Type B pancreatic cell (in vitro differentiated cells): ENCODE data around the gene SLC2A14. TPM values are rescaled to one million over a fixed set of nuclear protein-coding genes. Genes with fewer than 3 reads are reported as not detected.
A peak's percentile ranks its signal among the peaks of the same experiment; 100 is the strongest.
"Not testable (repeated sequence)": the region's sequence is repeated elsewhere in the genome, so short reads cannot be mapped to it uniquely, and the experiment has no call there.

Source experiments
- DNase-seq: peaks from one replicate; pipeline ENCODE4 v3.0.0; 2021; ENCODE audit warnings: mixed read lengths; ENCODE audit not compliant: unreplicated experiment; ENCODE audit errors: extremely low spot score
- H3K27ac Mint-ChIP-seq: 2 replicates; pipeline ENCODE4 v1.8.0; 2021; ENCODE audit warnings: mild to moderate bottlenecking, mixed read lengths
- H3K27me3 Mint-ChIP-seq: 2 replicates; pipeline ENCODE4 v1.8.0; 2021; ENCODE audit warnings: mixed read lengths
- H3K36me3 Mint-ChIP-seq: 2 replicates; pipeline ENCODE4 v1.8.0; 2021; ENCODE audit warnings: mixed read lengths
- H3K4me1 Mint-ChIP-seq: one replicate; pipeline ENCODE4 v1.8.0; 2021; ENCODE audit warnings: mixed read lengths; ENCODE audit not compliant: unreplicated experiment
- H3K4me3 Mint-ChIP-seq: 2 replicates; pipeline ENCODE4 v1.8.0; 2021; ENCODE audit warnings: mild to moderate bottlenecking, mixed read lengths
- H3K9me3 Mint-ChIP-seq: 2 replicates; pipeline ENCODE4 v1.8.0; 2021; ENCODE audit warnings: mixed read lengths
- total RNA-seq: library from RNA; stranded (reverse); gene quantifications from 2 replicates; pipeline ENCODE4 v1.2.1, GENCODE V29; 2021; ENCODE audit warnings: low replicate concordance
- TF ChIP-seq, protein P1 (sequence below): fragments of 200-600 bp; sonication (generic); conservative IDR thresholded peaks from 2 replicates; pipeline ENCODE4 v1.5.0; 2021; ENCODE audit warnings: antibody characterized with exemption, mild to moderate bottlenecking

The SLC2A14 gene
- total RNA-seq, 1 donor from 2014 or later, result 7.0 TPM

DNA sequence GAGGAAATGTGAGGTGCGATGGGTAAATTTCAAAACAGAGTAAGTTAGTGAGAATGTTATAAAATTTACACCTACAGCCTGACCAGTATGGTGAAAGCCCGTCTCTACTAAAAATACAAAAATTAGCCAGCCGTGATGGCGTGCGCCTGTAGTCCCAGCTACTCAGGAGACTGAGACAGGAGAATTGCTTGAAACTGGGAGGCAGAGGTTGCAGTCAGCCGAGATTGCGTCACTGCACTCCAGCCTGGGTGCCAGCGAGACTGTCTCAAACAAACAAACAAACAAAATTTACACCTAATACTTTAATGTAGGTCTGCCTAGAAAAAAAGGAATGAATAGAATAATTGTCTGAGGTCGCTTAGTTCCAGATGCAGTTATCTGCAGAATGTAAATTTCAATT lies 37.6 kb downstream of the SLC2A14 start:
- H3K36me3 Mint-ChIP-seq, result peaks cover 5% of the 10 kb centered on the region
- peak overlapping the region; percentile 90 for H3K27ac Mint-ChIP-seq
- H3K27me3 Mint-ChIP-seq, result no peaks in the 10 kb centered on the region
- no peak for DNase-seq
- H3K9me3 Mint-ChIP-seq, result no peaks in the 10 kb centered on the region
- H3K4me3 Mint-ChIP-seq, result peak overlapping the region; percentile 72
- H3K4me1 Mint-ChIP-seq, result peaks cover 4% of the 10 kb centered on the region
- TF ChIP-seq, protein P1, sequence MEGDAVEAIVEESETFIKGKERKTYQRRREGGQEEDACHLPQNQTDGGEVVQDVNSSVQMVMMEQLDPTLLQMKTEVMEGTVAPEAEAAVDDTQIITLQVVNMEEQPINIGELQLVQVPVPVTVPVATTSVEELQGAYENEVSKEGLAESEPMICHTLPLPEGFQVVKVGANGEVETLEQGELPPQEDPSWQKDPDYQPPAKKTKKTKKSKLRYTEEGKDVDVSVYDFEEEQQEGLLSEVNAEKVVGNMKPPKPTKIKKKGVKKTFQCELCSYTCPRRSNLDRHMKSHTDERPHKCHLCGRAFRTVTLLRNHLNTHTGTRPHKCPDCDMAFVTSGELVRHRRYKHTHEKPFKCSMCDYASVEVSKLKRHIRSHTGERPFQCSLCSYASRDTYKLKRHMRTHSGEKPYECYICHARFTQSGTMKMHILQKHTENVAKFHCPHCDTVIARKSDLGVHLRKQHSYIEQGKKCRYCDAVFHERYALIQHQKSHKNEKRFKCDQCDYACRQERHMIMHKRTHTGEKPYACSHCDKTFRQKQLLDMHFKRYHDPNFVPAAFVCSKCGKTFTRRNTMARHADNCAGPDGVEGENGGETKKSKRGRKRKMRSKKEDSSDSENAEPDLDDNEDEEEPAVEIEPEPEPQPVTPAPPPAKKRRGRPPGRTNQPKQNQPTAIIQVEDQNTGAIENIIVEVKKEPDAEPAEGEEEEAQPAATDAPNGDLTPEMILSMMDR, result no peak

DNA sequence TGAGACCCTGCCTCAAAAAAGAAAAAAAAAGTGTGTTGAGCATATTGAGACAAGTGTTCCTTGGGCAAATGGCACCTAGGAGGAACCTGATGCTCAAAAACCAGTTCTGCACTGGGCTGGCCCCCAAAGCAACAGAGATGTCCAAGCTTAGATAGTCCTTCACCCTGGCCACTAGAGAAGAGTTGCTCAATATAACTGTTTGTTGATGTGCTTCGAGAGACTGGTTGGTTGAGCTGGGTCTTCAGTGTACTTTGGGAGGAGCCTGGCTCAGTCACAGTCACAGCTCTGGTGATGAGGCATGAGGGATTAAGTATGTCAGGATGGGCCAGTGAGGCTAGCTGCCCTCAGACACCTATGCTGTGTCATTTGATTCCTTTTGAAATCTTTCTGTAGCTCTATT lies 38.0 kb downstream of the SLC2A14 start:
- H3K4me3 Mint-ChIP-seq, result peak overlapping the region; percentile 72
- DNase-seq, result no peak
- H3K36me3 Mint-ChIP-seq, result peaks cover 5% of the 10 kb centered on the region
- no peaks in the 10 kb centered on the region for H3K27me3 Mint-ChIP-seq
- H3K4me1 Mint-ChIP-seq, result peaks cover 4% of the 10 kb centered on the region
- TF ChIP-seq, protein P1, result no peak
- H3K9me3 Mint-ChIP-seq, result no peaks in the 10 kb centered on the region
- peak overlapping the region; percentile 90 for H3K27ac Mint-ChIP-seq

DNA sequence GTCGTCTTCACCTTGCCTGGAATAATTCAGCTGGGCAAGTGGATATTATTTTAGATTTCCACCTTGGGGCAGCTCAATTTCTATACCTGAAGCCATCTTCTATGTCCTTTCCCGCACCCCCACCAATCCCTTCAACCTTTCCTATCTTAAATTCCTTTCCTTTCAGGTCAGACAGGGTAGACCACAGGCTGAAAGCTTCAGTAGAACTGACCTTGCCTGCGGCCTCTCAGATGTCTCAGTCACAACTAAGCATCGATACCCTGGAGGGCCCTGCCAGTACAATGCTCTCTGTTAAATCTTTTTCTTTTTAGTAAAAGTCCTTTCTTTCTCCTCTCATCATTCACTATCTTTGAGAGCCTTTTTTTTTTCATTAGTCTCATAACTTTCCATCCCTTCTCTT lies 38.9 kb downstream of the SLC2A14 start:
- H3K4me1 Mint-ChIP-seq, result peaks cover 4% of the 10 kb centered on the region
- DNase-seq, result no peak

DNA sequence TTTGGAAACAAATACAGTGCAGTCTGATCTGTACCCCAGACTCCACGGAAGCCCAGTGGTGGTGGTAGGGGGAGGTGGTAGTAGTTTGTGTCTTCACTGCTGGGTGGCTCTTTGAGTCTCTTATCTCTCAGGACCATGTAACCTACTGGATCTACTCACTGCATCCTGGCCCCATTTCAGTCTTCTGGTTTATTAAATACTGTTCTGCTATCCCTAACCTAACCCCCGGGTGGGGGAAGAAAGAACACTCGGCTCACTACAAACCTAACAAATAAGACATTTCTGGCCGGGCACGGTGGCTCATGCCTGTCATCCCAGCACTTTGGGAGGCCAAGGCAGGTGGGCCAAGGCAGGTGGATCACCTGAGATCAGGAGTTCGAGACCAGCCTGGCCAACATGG lies 39.5 kb downstream of the SLC2A14 start:
- H3K4me1 Mint-ChIP-seq, H3K27me3 Mint-ChIP-seq, DNase-seq, H3K36me3 Mint-ChIP-seq, H3K4me3 Mint-ChIP-seq, H3K9me3 Mint-ChIP-seq: not testable (repeated sequence)
- peak overlapping the region; percentile 70 for H3K27ac Mint-ChIP-seq

More for the DNA sequence above, 38.9 kb downstream of the SLC2A14 start:
- Mint-ChIP-seq H3K27ac (peak overlapping the region; percentile 70), H3K27me3 (no peaks in the 10 kb centered on the region), H3K9me3 (no peaks in the 10 kb centered on the region), H3K36me3 (peaks cover 5% of the 10 kb centered on the region), H3K4me3 (peak overlapping the region; percentile 25)
- TF ChIP-seq, protein P1, result no peak

DNA sequence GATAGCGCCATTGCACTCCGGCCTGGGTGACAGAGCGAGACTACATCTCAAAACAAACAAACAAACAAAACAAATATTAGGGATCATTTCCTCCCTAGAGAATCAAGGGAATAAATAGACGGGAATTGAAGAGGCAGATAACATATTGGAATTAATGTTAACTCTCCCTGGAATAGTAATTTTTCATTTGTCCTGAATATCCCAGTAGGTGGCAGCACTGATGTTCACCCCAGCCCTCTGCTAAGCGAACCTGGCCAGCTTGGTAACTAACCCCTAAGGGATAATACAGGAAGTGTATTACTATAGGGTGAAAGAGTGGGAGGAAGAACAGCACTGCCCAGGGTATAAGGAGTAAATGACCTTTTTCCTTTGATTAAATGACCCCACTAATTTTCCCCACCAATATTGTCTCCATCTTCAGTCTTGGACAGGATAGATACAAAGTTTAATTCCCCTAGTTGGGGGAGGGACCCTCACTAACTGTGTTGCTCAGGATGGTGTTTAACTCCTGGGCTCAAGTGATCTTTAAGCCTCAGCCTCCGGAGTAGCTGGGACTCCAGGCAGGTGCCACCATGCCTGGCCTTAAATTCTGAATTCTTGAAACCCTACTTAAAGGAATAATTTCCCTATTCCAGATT lies 40.5 kb downstream of the SLC2A14 start:
- TF ChIP-seq, protein P1, result peak; percentile 69
- no peaks in the 10 kb centered on the region for H3K36me3 Mint-ChIP-seq
- H3K27ac Mint-ChIP-seq, result peak overlapping the region; percentile 32
- no peak for DNase-seq
- no peak overlapping the region for H3K4me3 Mint-ChIP-seq
- no peaks in the 10 kb centered on the region for H3K27me3 Mint-ChIP-seq
- H3K9me3 Mint-ChIP-seq, result no peaks in the 10 kb centered on the region
- peaks cover 4% of the 10 kb centered on the region for H3K4me1 Mint-ChIP-seq

DNA sequence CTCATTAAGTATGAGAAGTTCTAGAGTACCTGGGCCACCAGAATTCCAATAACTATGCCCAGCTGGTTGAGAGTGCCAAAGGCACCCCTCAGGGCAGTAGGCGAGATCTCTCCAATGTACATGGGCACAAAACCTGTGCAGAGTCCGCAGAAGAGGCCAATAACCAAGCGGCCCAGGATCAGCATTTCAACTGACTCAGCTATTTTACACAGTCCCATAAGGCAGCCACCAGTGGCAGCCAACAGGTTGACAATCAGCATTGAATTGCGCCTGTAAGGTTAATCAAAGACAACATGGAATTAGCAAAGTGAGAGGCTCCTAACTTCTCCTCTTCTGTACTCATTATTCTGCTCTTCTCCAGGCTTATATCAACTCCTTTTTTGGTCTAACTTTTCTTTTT lies 43.0 kb downstream of the SLC2A14 start:
- H3K4me1 Mint-ChIP-seq, DNase-seq, H3K4me3 Mint-ChIP-seq, H3K36me3 Mint-ChIP-seq, H3K9me3 Mint-ChIP-seq, H3K27me3 Mint-ChIP-seq: not testable (repeated sequence)
- peak overlapping the region; percentile 49 for H3K27ac Mint-ChIP-seq

DNA sequence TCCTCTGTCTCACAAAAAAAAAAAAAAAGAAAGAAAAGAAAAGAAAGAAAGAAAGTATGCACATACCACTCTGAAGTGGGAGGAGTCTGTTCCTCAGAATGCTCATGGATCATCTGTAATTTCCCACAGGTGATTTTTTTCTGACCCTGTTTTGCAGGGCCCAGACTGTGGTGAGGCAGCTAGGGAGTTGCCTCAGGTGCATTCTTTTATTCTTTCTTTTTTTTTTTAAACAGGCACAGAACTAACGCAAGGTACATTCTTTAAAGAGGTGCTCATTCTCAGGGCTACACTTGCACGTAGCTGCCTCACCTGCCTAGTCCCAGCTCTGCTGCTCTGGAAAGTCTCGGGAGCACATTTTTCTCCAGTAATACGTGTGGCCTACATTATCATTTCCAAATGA lies 47.0 kb downstream of the SLC2A14 start:
- not testable (repeated sequence) for DNase-seq, H3K36me3 Mint-ChIP-seq, H3K9me3 Mint-ChIP-seq, H3K27me3 Mint-ChIP-seq, H3K4me1 Mint-ChIP-seq
- Mint-ChIP-seq H3K27ac (peak overlapping the region; percentile 98), H3K4me3 (peak overlapping the region; percentile 28)
